ENCODE measurements around the gene RCOR3.
"Not testable (repeated sequence)": the region's sequence is repeated elsewhere in the genome, so short reads cannot be mapped to it uniquely, and the experiment has no call there.

RCOR3 gene

GRCh38 chr1:211345719-211346118 lies 86.6 kb downstream of the RCOR3 start:
- Histone ChIP-seq H3K4me3 (ENCODE audit: low read length) (no peak overlapping the region), H3K27me3 (replicated peaks; ENCODE audit: control insufficient read depth, insufficient read depth, low read length) (no peaks in the 10 kb centered on the region)
- no peak for DNase-seq (ENCODE audit: low read depth)

DNA sequence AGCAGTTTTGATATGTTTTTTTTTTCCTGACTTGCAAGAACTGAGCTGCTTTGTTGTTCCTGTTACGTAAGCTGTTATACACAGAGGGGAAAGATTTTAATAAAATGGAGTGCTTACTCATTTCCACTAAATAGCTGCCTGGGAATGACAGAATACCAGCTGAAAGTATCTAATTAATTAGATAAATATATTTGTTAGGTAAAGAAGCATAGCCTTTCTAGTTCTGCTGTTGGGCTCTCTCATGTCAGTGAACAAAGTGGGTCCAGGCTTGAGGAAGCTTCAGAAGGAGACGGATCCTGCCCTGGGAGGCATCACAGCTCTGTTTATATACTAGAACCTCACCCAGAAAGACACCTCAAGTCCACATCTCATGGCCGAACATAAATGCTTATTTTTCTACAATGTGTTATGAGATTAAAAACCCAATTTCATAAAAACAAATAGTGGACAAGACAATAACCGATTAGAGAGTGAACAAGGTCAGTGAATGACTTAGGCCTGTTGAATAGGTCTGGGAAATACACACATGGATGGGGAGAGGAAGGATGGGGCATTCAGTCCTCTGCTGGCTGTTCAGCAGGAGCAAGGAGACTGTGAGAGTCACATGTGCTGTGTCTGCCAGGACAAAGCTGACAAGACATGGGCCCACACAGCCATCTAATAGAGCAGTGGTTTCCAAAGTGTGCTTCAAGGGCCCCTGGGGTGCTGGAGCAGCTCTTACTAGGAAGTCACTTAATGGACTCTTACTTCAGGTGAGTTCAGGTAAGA lies 88.1 kb downstream of the RCOR3 start:
- Histone ChIP-seq H3K9me3 (ENCODE audit: control insufficient read depth, low read length) (no peaks in the 10 kb centered on the region), H3K9ac (ENCODE audit: low read length) (no peak overlapping the region), H3K4me1 (ENCODE audit: control insufficient read depth, insufficient read depth, low read length) (peaks cover 4% of the 10 kb centered on the region), H3K4me3 (ENCODE audit: low read length) (no peak overlapping the region), H3K36me3 (ENCODE audit: control insufficient read depth, insufficient read depth, low read length, severe bottlenecking) (no peaks in the 10 kb centered on the region), H3K27me3 (replicated peaks; ENCODE audit: control insufficient read depth, insufficient read depth, low read length) (no peaks in the 10 kb centered on the region)
- no peak for DNase-seq (ENCODE audit: low read depth)

More at GRCh38 chr1:211345719-211346118, 86.6 kb downstream of the RCOR3 start:
- no peak overlapping the region for H3K9ac ChIP-seq (ENCODE audit: low read length)
- no peaks in the 10 kb centered on the region for H3K9me3 ChIP-seq (ENCODE audit: control insufficient read depth, low read length)
- peaks cover 4% of the 10 kb centered on the region for H3K4me1 ChIP-seq (ENCODE audit: control insufficient read depth, insufficient read depth, low read length)
- no peaks in the 10 kb centered on the region for H3K36me3 ChIP-seq (ENCODE audit: control insufficient read depth, insufficient read depth, low read length, severe bottlenecking)

- Histone ChIP-seq H3K4me3 (ENCODE audit: low read length) (no peak overlapping the region), H3K27me3 (replicated peaks; ENCODE audit: control insufficient read depth, insufficient read depth, low read length) (no peaks in the 10 kb centered on the region), H3K9me3 (ENCODE audit: control insufficient read depth, low read length) (no peaks in the 10 kb centered on the region), H3K36me3 (ENCODE audit: control insufficient read depth, insufficient read depth, low read length, severe bottlenecking) (no peaks in the 10 kb centered on the region), H3K9ac (ENCODE audit: low read length) (no peak overlapping the region), H3K4me1 (ENCODE audit: control insufficient read depth, insufficient read depth, low read length) (peaks cover 4% of the 10 kb centered on the region)
- no peak for DNase-seq (ENCODE audit: low read depth)
Measured at GRCh38 chr1:211348547-211348946, 89.4 kb downstream of the RCOR3 start.

- Histone ChIP-seq H3K9ac (ENCODE audit: low read length) (no peak overlapping the region), H3K36me3 (ENCODE audit: control insufficient read depth, insufficient read depth, low read length, severe bottlenecking) (no peaks in the 10 kb centered on the region), H3K27me3 (replicated peaks; ENCODE audit: control insufficient read depth, insufficient read depth, low read length) (no peaks in the 10 kb centered on the region), H3K9me3 (ENCODE audit: control insufficient read depth, low read length) (no peaks in the 10 kb centered on the region), H3K4me1 (ENCODE audit: control insufficient read depth, insufficient read depth, low read length) (peaks cover 4% of the 10 kb centered on the region), H3K4me3 (ENCODE audit: low read length) (no peak overlapping the region)
- DNase-seq (ENCODE audit: low read depth) = no peak
Measured at GRCh38 chr1:211349741-211350140, 90.6 kb downstream of the RCOR3 start.

- not testable (repeated sequence) for H3K9me3 ChIP-seq (ENCODE audit: control insufficient read depth, low read length); H3K9ac ChIP-seq (ENCODE audit: low read length); H3K4me3 ChIP-seq (ENCODE audit: low read length); H3K36me3 ChIP-seq (ENCODE audit: control insufficient read depth, insufficient read depth, low read length, severe bottlenecking); H3K4me1 ChIP-seq (ENCODE audit: control insufficient read depth, insufficient read depth, low read length); DNase-seq (ENCODE audit: low read depth); H3K27me3 ChIP-seq (replicated peaks; ENCODE audit: control insufficient read depth, insufficient read depth, low read length)
Measured at GRCh38 chr1:211352055-211352454, 92.9 kb downstream of the RCOR3 start.

DNA sequence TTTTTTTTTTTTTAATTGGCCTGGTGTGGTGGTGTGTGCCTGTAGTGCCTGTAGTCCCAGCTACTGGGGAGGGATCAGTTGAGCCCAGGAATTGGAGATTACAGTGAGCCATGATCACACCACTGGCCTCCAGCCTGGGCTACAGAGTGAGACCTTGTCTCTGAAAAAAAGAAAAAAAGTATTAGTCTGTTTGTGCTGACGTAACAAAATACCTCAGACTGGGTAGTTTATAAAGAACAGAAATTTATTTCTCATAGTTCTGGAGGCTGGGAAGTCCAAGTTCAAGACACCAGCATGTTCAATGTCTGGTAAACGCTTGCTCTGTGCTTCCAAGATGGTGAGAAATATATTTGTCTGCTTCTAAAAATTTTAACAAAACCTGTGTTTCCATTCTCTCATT lies 93.3 kb downstream of the RCOR3 start:
- no peaks in the 10 kb centered on the region for H3K27me3 ChIP-seq (replicated peaks; ENCODE audit: control insufficient read depth, insufficient read depth, low read length)
- no peak overlapping the region for H3K4me3 ChIP-seq (ENCODE audit: low read length)
- DNase-seq (ENCODE audit: low read depth) = no peak
- H3K36me3 ChIP-seq (ENCODE audit: control insufficient read depth, insufficient read depth, low read length, severe bottlenecking) = no peaks in the 10 kb centered on the region
- peaks cover 9% of the 10 kb centered on the region for H3K4me1 ChIP-seq (ENCODE audit: control insufficient read depth, insufficient read depth, low read length)
- no peaks in the 10 kb centered on the region for H3K9me3 ChIP-seq (ENCODE audit: control insufficient read depth, low read length)
- no peak overlapping the region for H3K9ac ChIP-seq (ENCODE audit: low read length)

- Histone ChIP-seq H3K4me3 (ENCODE audit: low read length) (no peak overlapping the region), H3K4me1 (ENCODE audit: control insufficient read depth, insufficient read depth, low read length) (peaks cover 12% of the 10 kb centered on the region), H3K36me3 (ENCODE audit: control insufficient read depth, insufficient read depth, low read length, severe bottlenecking) (no peaks in the 10 kb centered on the region), H3K9me3 (ENCODE audit: control insufficient read depth, low read length) (no peaks in the 10 kb centered on the region), H3K27me3 (replicated peaks; ENCODE audit: control insufficient read depth, insufficient read depth, low read length) (no peaks in the 10 kb centered on the region), H3K9ac (ENCODE audit: low read length) (no peak overlapping the region)
- no peak for DNase-seq (ENCODE audit: low read depth)
Measured at GRCh38 chr1:211352985-211353515, 93.9 kb downstream of the RCOR3 start.

GRCh38 chr1:211353562-211354212 lies 94.5 kb downstream of the RCOR3 start:
- Histone ChIP-seq H3K4me1 (ENCODE audit: control insufficient read depth, insufficient read depth, low read length) (peaks cover 12% of the 10 kb centered on the region), H3K9ac (ENCODE audit: low read length) (no peak overlapping the region), H3K4me3 (ENCODE audit: low read length) (no peak overlapping the region), H3K27me3 (replicated peaks; ENCODE audit: control insufficient read depth, insufficient read depth, low read length) (no peaks in the 10 kb centered on the region), H3K9me3 (ENCODE audit: control insufficient read depth, low read length) (no peaks in the 10 kb centered on the region), H3K36me3 (ENCODE audit: control insufficient read depth, insufficient read depth, low read length, severe bottlenecking) (no peaks in the 10 kb centered on the region)
- no peak for DNase-seq (ENCODE audit: low read depth)

GRCh38 chr1:211355873-211356272 lies 96.7 kb downstream of the RCOR3 start:
- Histone ChIP-seq H3K9me3 (ENCODE audit: control insufficient read depth, low read length) (no peaks in the 10 kb centered on the region), H3K9ac (ENCODE audit: low read length) (no peak overlapping the region), H3K36me3 (ENCODE audit: control insufficient read depth, insufficient read depth, low read length, severe bottlenecking) (peaks cover 2% of the 10 kb centered on the region), H3K4me3 (ENCODE audit: low read length) (no peak overlapping the region), H3K4me1 (ENCODE audit: control insufficient read depth, insufficient read depth, low read length) (peaks cover 12% of the 10 kb centered on the region), H3K27me3 (replicated peaks; ENCODE audit: control insufficient read depth, insufficient read depth, low read length) (no peaks in the 10 kb centered on the region)
- DNase-seq (ENCODE audit: low read depth) = no peak

- DNase-seq (ENCODE audit: low read depth) = peak; percentile 41
Measured at GRCh38 chr1:211356723-211357407, 97.7 kb downstream of the RCOR3 start.

GRCh38 chr1:211358685-211359084 lies 99.5 kb downstream of the RCOR3 start:
- H3K9me3 ChIP-seq (ENCODE audit: control insufficient read depth, low read length) = no peaks in the 10 kb centered on the region
- H3K9ac ChIP-seq (ENCODE audit: low read length) = no peak overlapping the region
- H3K4me1 ChIP-seq (ENCODE audit: control insufficient read depth, insufficient read depth, low read length) = peaks cover 12% of the 10 kb centered on the region
- DNase-seq (ENCODE audit: low read depth) = no peak
- no peaks in the 10 kb centered on the region for H3K27me3 ChIP-seq (replicated peaks; ENCODE audit: control insufficient read depth, insufficient read depth, low read length)
- peaks cover 4% of the 10 kb centered on the region for H3K36me3 ChIP-seq (ENCODE audit: control insufficient read depth, insufficient read depth, low read length, severe bottlenecking)
- no peak overlapping the region for H3K4me3 ChIP-seq (ENCODE audit: low read length)

More at GRCh38 chr1:211356723-211357407, 97.7 kb downstream of the RCOR3 start:
- peaks cover 12% of the 10 kb centered on the region for H3K4me1 ChIP-seq (ENCODE audit: control insufficient read depth, insufficient read depth, low read length)
- H3K4me3 ChIP-seq (ENCODE audit: low read length) = no peak overlapping the region
- peaks cover 4% of the 10 kb centered on the region for H3K36me3 ChIP-seq (ENCODE audit: control insufficient read depth, insufficient read depth, low read length, severe bottlenecking)
- H3K9me3 ChIP-seq (ENCODE audit: control insufficient read depth, low read length) = no peaks in the 10 kb centered on the region
- no peak overlapping the region for H3K9ac ChIP-seq (ENCODE audit: low read length)
- H3K27me3 ChIP-seq (replicated peaks; ENCODE audit: control insufficient read depth, insufficient read depth, low read length) = no peaks in the 10 kb centered on the region

Data from adipocyte (in vitro differentiated cells).